NCI-H510A treated with DMSO at 0.1 percent for 48 hours (cell line): ENCODE measurements around the gene NOC4L.
A peak's percentile ranks its signal among the peaks of the same experiment; 100 is the strongest.
"Not testable (repeated sequence)": the region's sequence is repeated elsewhere in the genome, so short reads cannot be mapped to it uniquely, and the experiment has no call there.

Experiments used
- DNase-seq: peaks from one replicate; lab custom pipeline; 2025; lab: John Stamatoyannopoulos, UW

NOC4L gene

GRCh38 chr12:132123970-132124765 lies 20.1 kb upstream of the NOC4L start:
- DNase-seq = no peak

GRCh38 chr12:132124766-132125425 lies 19.4 kb upstream of the NOC4L start:
- no peak for DNase-seq

- no peak for DNase-seq
These were observed 18.5 kb upstream of the NOC4L start for GRCh38 chr12:132125736-132126135.

- no peak for DNase-seq
These were observed 17.2 kb upstream of the NOC4L start for GRCh38 chr12:132127041-132127440.

GRCh38 chr12:132129007-132129406 lies 15.2 kb upstream of the NOC4L start:
- DNase-seq = no peak

GRCh38 chr12:132130690-132131089 lies 13.6 kb upstream of the NOC4L start:
- DNase-seq = no peak

- no peak for DNase-seq
These were observed 13.0 kb upstream of the NOC4L start for GRCh38 chr12:132131229-132131628.

- no peak for DNase-seq
These were observed 12.3 kb upstream of the NOC4L start for GRCh38 chr12:132131952-132132351.

GRCh38 chr12:132132609-132133430 lies 11.4 kb upstream of the NOC4L start:
- no peak for DNase-seq

- peak; percentile 89 for DNase-seq
These were observed 10.2 kb upstream of the NOC4L start for GRCh38 chr12:132133952-132134652.

GRCh38 chr12:132134653-132135183 lies 9.5 kb upstream of the NOC4L start:
- not testable (repeated sequence) for DNase-seq

- DNase-seq = not testable (repeated sequence)
These were observed 8.0 kb upstream of the NOC4L start for GRCh38 chr12:132136226-132136625.

- no peak for DNase-seq
These were observed 6.7 kb upstream of the NOC4L start for GRCh38 chr12:132137483-132138125.

- DNase-seq = no peak
These were observed 5.1 kb upstream of the NOC4L start for GRCh38 chr12:132138941-132139871.

GRCh38 chr12:132139912-132140311 lies 4.3 kb upstream of the NOC4L start:
- DNase-seq = no peak

GRCh38 chr12:132140501-132140900 lies 3.8 kb upstream of the NOC4L start:
- no peak for DNase-seq

- DNase-seq = no peak
These were observed 3.1 kb upstream of the NOC4L start for GRCh38 chr12:132140918-132141841.

- DNase-seq = no peak
These were observed 2.1 kb upstream of the NOC4L start for GRCh38 chr12:132141976-132142678.
